HepG2 (cell line): ENCODE data around the gene TATDN3. TPM values are rescaled to one million over a fixed set of nuclear protein-coding genes. Genes with fewer than 3 reads are reported as not detected.
A peak's percentile ranks its signal among the peaks of the same experiment; 100 is the strongest.

Source experiments
- ATAC-seq: fragments of 200-7000 bp; cut with Tn5 transposase; 3 replicates; pipeline ENCODE4 v1.9.1; 2020; ENCODE audit warnings: mild to moderate bottlenecking, moderate library complexity
- BruUV-seq: library from RNA; stranded (reverse); fragments of 400-500 nt; replicated peaks from 2 replicates; lab custom pipeline; 2021; lab: Mats Ljungman, UMichigan
- CTCF ChIA-PET: fragments of 300-600 bp; formaldehyde crosslinking; extraction: SDS; loops from one replicate; lab custom pipeline; 2021; ENCODE audit warnings: low total read pairs, inconsistent platforms, low intra/inter-chr PET ratio; lab: Yijun Ruan, JAX
- POLR2A ChIA-PET: fragments of 350-600 bp; sonication (Branson Sonifier 250); formaldehyde crosslinking; loops from one replicate; lab custom pipeline; 2020; ENCODE audit warnings: antibody characterized with exemption, inconsistent platforms; lab: Yijun Ruan, JAX
- DNase-seq: peaks from one replicate; pipeline ENCODE4 v3.0.0-alpha.2; 2015; ENCODE audit warnings: low spot score
- FAIRE-seq: peaks from 3 replicates; lab custom pipeline; 2011; peaks lifted over from hg19 to GRCh38; lab: Jason Lieb, UNC
- H2AFZ ChIP-seq: one replicate; pipeline ENCODE4 v1.6.1; 2011; ENCODE audit warnings: low read length, inconsistent platforms
- H3K27ac ChIP-seq: fragments of 300-600 bp; 3 replicates; pipeline ENCODE4 v1.8.0; 2011; ENCODE audit warnings: mixed run types, mild to moderate bottlenecking, mixed read lengths, low read length, inconsistent platforms; ENCODE audit not compliant: insufficient read depth; ENCODE audit errors: extremely low read length
- H3K27me3 ChIP-seq, 2 experiments: fragments of 200-600 bp in 1 of 2; 2 replicates in 1 of 2; 3 replicates in 1 of 2; pipeline versions ENCODE4 v1.6.0 to v1.8.0; 2011; ENCODE audit warnings: low read length in 2 of 2, mild to moderate bottlenecking in 2 of 2, moderate library complexity in 2 of 2, inconsistent platforms in 1 of 2; ENCODE audit not compliant: insufficient read depth in 2 of 2, control insufficient read depth in 1 of 2
- H3K36me3 ChIP-seq, 2 experiments: fragments of 200-600 bp in 1 of 2; replicated peaks in 1 of 2; 2 replicates in 1 of 2; 3 replicates in 1 of 2; pipeline versions ENCODE4 v1.5.1 to v1.8.0; 2011; ENCODE audit warnings: low read length in 2 of 2, inconsistent platforms in 1 of 2; ENCODE audit not compliant: insufficient read depth in 2 of 2, control insufficient read depth in 1 of 2
- H3K4me1 ChIP-seq: 2 replicates; pipeline ENCODE4 v1.5.1; 2012; ENCODE audit warnings: low read length, inconsistent platforms; ENCODE audit not compliant: insufficient read depth
- H3K4me2 ChIP-seq: 2 replicates; pipeline ENCODE4 v1.6.0; 2011; ENCODE audit warnings: low read depth, low read length, inconsistent platforms
- H3K4me3 ChIP-seq, 3 experiments: fragments of 200-600 bp in 1 of 3; sonication (generic), shearing (Covaris generic) in 1 of 3; replicated peaks in 1 of 3; 2 replicates each; pipeline ENCODE4 v1.5.1; 2011 to 2016; ENCODE audit warnings: low read length in 3 of 3, inconsistent platforms in 2 of 3, low read depth in 2 of 3, mild to moderate bottlenecking in 2 of 3, control low read depth in 1 of 3, mixed read lengths in 1 of 3; ENCODE audit not compliant: insufficient read depth in 1 of 3
- H3K79me2 ChIP-seq: one replicate; pipeline ENCODE4 v1.6.1; 2011; ENCODE audit warnings: low read length, inconsistent platforms; ENCODE audit not compliant: insufficient read depth
- H3K9ac ChIP-seq: 2 replicates; pipeline ENCODE4 v1.6.0; 2011; ENCODE audit warnings: mild to moderate bottlenecking, low read depth, low read length, inconsistent platforms; ENCODE audit not compliant: insufficient read depth
- H3K9me3 ChIP-seq: 2 replicates; pipeline ENCODE4 v1.5.1; 2012; ENCODE audit warnings: mild to moderate bottlenecking, low read length
- H4K20me1 ChIP-seq: 2 replicates; pipeline ENCODE4 v1.6.0; 2011; ENCODE audit warnings: inconsistent platforms, mild to moderate bottlenecking, low read length, moderate library complexity; ENCODE audit not compliant: insufficient read depth
- FOXA1 ChIP-seq, 2 experiments: fragments of 450-650 bp in 1 of 2; sonication (generic) in 1 of 2; formaldehyde crosslinking in 1 of 2; IDR thresholded peaks; 2 replicates each; pipeline versions ENCODE4 v1.4.0 to v1.6.1; 2016 to 2020; ENCODE audit warnings: missing genetic modification reagents in 1 of 2
- GTF3A ChIP-seq: sonication (generic); formaldehyde crosslinking; conservative IDR thresholded peaks from 2 replicates; pipeline ENCODE4 v1.4.0; 2020; ENCODE audit warnings: mild to moderate bottlenecking, missing genetic modification reagents
- HDAC2 ChIP-seq: sonication (generic); formaldehyde crosslinking; IDR thresholded peaks from 2 replicates; pipeline ENCODE4 v1.4.0; 2020; ENCODE audit warnings: missing genetic modification reagents
- IRF2 ChIP-seq: IDR thresholded peaks from 2 replicates; pipeline ENCODE4 v1.6.1; 2018; ENCODE audit warnings: missing genetic modification reagents, missing compliant biosample characterization
- MATR3 ChIP-seq: sonication (generic); formaldehyde crosslinking; IDR thresholded peaks from 2 replicates; pipeline ENCODE4 v1.4.0; 2020; ENCODE audit warnings: missing genetic modification reagents
- NFAT5 ChIP-seq: sonication (generic); formaldehyde crosslinking; IDR thresholded peaks from 2 replicates; pipeline ENCODE4 v1.4.0; 2020; ENCODE audit warnings: missing genetic modification reagents
- PBX3 ChIP-seq: sonication (generic); formaldehyde crosslinking; IDR thresholded peaks from 2 replicates; pipeline ENCODE4 v1.8.1; 2023; ENCODE audit warnings: missing genetic modification reagents, inconsistent platforms, borderline replicate concordance
- SP4 ChIP-seq: sonication (generic); formaldehyde crosslinking; IDR thresholded peaks from 2 replicates; pipeline ENCODE4 v1.8.1; 2023; ENCODE audit warnings: mild to moderate bottlenecking, missing genetic modification reagents
- TBL1XR1 ChIP-seq: fragments of 150-350 bp; IDR thresholded peaks from 2 replicates; pipeline ENCODE4 v1.6.1; 2014; ENCODE audit warnings: borderline replicate concordance, low read length; ENCODE audit not compliant: partially characterized antibody
- ZBTB44 ChIP-seq: sonication (generic); formaldehyde crosslinking; IDR thresholded peaks from 2 replicates; pipeline ENCODE4 v1.4.0; 2020; ENCODE audit warnings: missing genetic modification reagents
- ZNF280D ChIP-seq: sonication (generic); formaldehyde crosslinking; IDR thresholded peaks from 2 replicates; pipeline ENCODE4 v1.5.1; 2020; ENCODE audit warnings: mild to moderate bottlenecking, missing genetic modification reagents
- ZNF562 ChIP-seq: sonication (generic); formaldehyde crosslinking; IDR thresholded peaks from 2 replicates; pipeline ENCODE4 v1.8.0; 2022; ENCODE audit warnings: missing genetic modification reagents, borderline replicate concordance
- WGBS: methylation state at CpG from one replicate; pipeline ENCODE4 v1.1.6; 2017; ENCODE audit warnings: low lambda C conversion rate; 5-methylcytosine and 5-hydroxymethylcytosine counted together
- in situ Hi-C: cut with HindIII; loops from 2 replicates; pipeline ENCODE4 v1.10.0; 2017; ENCODE audit warnings: low pct_unique_long_range_greater_than_20kb; ENCODE audit not compliant: extremely low pct_ligation_motif_present
- intact Hi-C: fragments of 100-400 bp; cut with micrococcal nuclease; formaldehyde crosslinking; loops from one replicate; pipeline ENCODE4 v1.10.0; 2022; ENCODE audit not compliant: unreplicated experiment
- polyA plus RNA-seq, 8 experiments: library from polyadenylated mRNA; depleted of rRNA in 3 of 8; stranded (reverse) in 7 of 8; unstranded in 1 of 8; fragments of >200 nt; fragmentation: Illumina TruSeq in 4 of 8; extraction: Trizol in 4 of 8; gene quantifications; 2 replicates each; pipeline versions ENCODE4 v1.2.1 to v1.2.3, GENCODE V29; 2011 to 2016; ENCODE audit warnings: low read depth in 4 of 8, missing spikeins in 1 of 8, mixed read lengths in 1 of 8; ENCODE audit not compliant: insufficient read depth in 1 of 8
- total RNA-seq, 5 experiments: library from RNA; depleted of rRNA; stranded (reverse); fragments of >200 nt; fragmentation: Illumina TruSeq; extraction: Trizol; gene quantifications; 2 replicates each; pipeline ENCODE4 v1.2.3, GENCODE V29; 2016; ENCODE audit warnings: low read depth in 1 of 5

The TATDN3 gene
- total and polyA plus RNA-seq, 2 of the 13 experiments (the other 11 are each of a cell fraction or from before 2014, with no cell fraction given), result 7.3 to 8.6 TPM

GRCh38 chr1:212825798-212826452 lies 34.2 kb downstream of the TATDN3 start:
- BruUV-seq, result no TSS peak
- no peak overlapping the region for H2AFZ ChIP-seq
- no peaks in the 10 kb centered on the region for H3K79me2 ChIP-seq
- ATAC-seq (no peak), FAIRE-seq (no peak), DNase-seq (no peak)
- H3K9ac ChIP-seq, result no peak overlapping the region
- H3K27ac ChIP-seq, result no peak overlapping the region
- in situ Hi-C loops (no loop called here), intact Hi-C loops (no loop called here)
- no peaks in the 10 kb centered on the region for H3K36me3 ChIP-seq
- peaks cover 56% of the 10 kb centered on the region for H3K4me1 ChIP-seq
- H3K27me3 ChIP-seq, result no peaks in the 10 kb centered on the region
- H4K20me1 ChIP-seq, result no peaks in the 10 kb centered on the region
- WGBS, result 97% methylated on average over 6 of the region's 6 CpGs
- CTCF ChIA-PET, result no interaction called here
- POLR2A ChIA-PET, result interaction anchor here (1.0 to 4.0 kb wide), 2 partner anchors 32 to 34 kb away, joined by 3 to 48 read pairs; partner anchors contain the start of genes FLVCR1, NSL1 and TATDN3
- no peak overlapping the region for H3K4me2 ChIP-seq
- peaks cover 16% of the 10 kb centered on the region for H3K9me3 ChIP-seq
- H3K4me3 ChIP-seq, result no peak overlapping the region
- TF ChIP-seq PBX3 (CRISPR knock-in tag) (no peak), SP4 (CRISPR knock-in tag) (no peak), MATR3 (CRISPR knock-in tag) (no peak), FOXA1 (IDR thresholded peaks at IDR 0.05) (no peak), FOXA1 (CRISPR knock-in tag; IDR thresholded peaks at IDR 0.05) (no peak), ZBTB44 (CRISPR knock-in tag) (no peak), IRF2 (CRISPR knock-in tag) (no peak), TBL1XR1 (no peak), HDAC2 (CRISPR knock-in tag) (no peak), ZNF562 (peak; percentile 100), GTF3A (no peak), ZNF280D (CRISPR knock-in tag) (peak; percentile 96), NFAT5 (CRISPR knock-in tag) (no peak)
